ENCODE data around the gene REG3G.
"Not testable (repeated sequence)": the region's sequence is repeated elsewhere in the genome, so short reads cannot be mapped to it uniquely, and the experiment has no call there.

REG3G gene

DNA sequence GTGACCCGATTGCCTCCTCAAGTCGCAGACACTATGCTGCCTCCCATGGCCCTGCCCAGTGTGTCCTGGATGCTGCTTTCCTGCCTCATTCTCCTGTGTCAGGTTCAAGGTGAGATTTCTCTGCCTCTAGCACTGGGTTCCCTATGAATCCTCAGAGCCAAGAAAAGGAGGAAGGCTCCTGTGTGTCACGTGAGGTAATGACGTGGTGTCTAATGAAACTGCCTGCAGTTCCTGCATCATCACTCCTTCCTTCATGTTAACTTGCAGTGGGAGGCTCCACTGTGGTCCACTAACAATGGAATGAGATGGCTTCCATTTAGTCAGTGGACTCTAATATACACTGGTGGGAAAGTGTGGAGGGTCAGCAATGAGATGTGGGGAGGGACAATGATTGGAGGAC is 559 bp downstream of the REG3G start:
- no peak for DNase-seq

DNA sequence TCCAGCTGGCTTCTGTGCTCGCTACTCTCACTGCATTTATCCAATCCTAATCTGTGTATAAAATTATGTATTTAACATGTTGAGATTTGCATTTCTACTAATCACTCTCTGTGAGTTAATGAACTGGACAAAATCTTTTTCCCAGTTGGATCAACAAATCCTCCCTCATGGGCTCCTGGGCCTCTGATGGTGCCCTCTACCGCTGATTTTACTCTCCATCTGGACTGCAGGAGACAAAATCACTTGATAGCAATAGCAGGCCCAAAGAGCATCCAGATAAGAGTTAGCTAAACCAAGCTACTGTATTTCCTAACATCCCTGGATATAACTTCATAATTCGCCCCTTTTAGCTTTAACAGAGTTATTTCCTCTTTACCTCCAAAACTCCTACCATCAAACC is 14.4 kb downstream of the REG3G start:
- DNase-seq, result no peak

DNA sequence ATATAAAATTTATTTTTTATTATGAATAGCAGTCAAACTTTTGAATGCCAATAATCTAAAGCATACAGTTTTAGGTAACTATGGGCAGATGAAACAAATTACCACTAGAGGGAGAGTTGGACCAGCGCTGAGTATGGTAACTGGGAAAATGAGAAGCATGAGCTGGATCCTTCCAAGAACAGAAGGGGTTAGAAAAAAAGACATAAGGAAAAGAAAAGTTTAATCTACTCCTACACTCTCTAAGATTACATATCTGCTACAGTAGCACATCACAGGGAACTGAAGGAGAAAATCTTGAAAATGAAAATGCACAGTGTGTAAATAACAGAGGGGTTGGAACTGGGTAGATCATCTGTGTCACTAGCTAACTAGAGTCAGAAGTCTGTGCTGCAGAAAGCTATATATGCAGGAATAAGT is 15.5 kb downstream of the REG3G start:
- DNase-seq, result peak; percentile 29

DNA sequence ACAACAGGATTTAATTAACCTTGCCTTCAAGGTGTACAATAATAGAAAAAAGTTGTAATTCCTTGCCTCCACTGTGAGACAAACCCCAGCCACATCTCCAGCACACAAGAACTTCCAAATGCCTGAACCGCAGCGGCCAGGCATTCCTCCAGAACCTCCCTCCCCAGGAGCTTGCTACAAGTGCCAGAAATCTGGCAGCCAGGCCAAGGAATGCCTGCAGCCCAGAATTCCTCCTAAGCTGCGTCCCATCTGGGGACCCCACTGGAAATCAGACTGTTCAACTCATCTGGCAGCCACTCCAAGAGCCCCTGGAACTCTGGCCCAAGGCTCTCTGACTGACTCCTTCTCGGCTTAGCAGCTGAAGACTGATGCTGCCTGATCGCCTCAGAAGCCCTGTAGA is 28.0 kb downstream of the REG3G start:
- DNase-seq, result not testable (repeated sequence)

DNA sequence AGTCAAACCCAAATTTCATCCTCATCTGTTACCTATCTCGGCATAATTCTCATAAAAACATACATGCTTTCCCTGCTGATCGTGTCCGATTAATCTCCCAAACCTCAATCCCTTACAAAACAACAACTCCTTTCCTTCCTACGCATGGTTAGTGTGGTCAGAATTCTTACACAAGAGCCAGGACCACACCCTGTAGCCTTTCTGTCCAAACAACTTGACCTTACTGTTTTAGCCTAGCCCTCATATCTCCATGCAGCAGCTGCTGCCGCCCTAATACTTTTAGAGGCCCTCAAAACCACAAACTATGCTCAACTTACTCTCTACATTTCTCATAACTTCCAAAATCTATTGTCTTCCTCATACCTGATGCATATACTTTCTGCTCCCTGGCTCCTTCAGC is 29.3 kb downstream of the REG3G start:
- DNase-seq, result not testable (repeated sequence)

DNA sequence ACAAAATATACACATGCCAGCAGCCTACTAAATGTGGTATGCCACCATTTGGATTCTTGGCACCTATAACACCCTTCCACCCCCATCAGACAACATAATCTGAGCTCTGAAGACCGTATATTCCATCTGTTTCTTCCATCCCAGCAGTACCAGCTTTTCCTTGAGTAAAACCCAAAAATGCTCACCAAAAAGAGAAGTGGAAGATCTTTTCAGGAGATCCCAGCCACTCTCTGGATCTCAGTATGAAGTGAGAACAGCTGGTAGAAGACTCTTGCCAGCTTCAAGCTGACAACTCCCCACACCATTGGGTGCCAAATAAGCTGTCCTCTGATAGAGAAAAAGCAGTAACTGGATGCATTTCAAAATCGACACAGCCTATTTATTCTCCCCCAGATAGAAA is 39.7 kb downstream of the REG3G start:
- no peak for DNase-seq

DNA sequence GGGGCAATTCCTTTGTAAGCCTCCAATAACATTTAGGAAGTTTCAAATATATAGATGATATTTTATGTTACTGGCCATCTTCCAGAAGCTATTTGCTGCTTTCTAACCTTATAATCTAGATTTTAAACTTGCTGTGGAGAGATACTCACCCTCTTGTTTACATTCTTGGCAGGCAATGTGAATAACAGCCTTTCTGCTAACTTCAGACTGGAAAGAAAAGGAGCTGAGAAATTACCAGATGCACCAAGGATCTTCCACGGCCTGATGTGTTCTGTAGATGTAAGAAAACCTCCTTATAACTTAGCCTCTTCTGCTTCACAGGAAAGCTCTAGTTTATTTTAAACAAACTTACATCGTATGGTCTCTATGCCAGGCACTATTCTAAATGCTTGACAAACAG is 45.6 kb downstream of the REG3G start:
- DNase-seq, result no peak

Measured in retina (tissue), 1 donor.